Muscle of arm (tissue), 14 donors: ENCODE measurements around the gene ASB10. TPM values are rescaled to one million over a fixed set of nuclear protein-coding genes. Genes with fewer than 3 reads are reported as not detected.

Source experiments
- DNase-seq: peaks from one replicate; pipeline ENCODE4 v3.0.0-alpha.2; 2013
- long read RNA-seq, 11 donors: transcript quantifications; one replicate each; lab custom pipeline, GENCODE V29; 2026
- polyA plus RNA-seq, 12 donors: library from polyadenylated mRNA; unstranded; fragments of 120-200 nt; gene quantifications; one replicate each; pipeline ENCODE4 v1.2.1, GENCODE V29; 2013; ENCODE audit not compliant: insufficient read length in 12 of 12

The ASB10 gene
- 1 to 10 TPM in 10 of 12 donors, not detected in 2; 1.7 to 6.3 (median 3.3) TPM for polyA plus RNA-seq
- long read RNA-seq, donor 1 = 0 reads
- long read RNA-seq, donor 2, partial matches to known transcripts = 0 of 2 reads
- long read RNA-seq, donor 2, other reads (novel, unspliced or antisense) = 0 of 2 reads
- long read RNA-seq, donor 3 = 0 reads
- long read RNA-seq, donor 4 = 0 reads
- long read RNA-seq, donor 5, partial matches to known transcripts = 0 of 3 reads
- long read RNA-seq, donor 5, other reads (novel, unspliced or antisense) = 0 of 3 reads
- long read RNA-seq, donor 6 = 0 reads
- long read RNA-seq, donor 7, partial matches to known transcripts = 0 of 2 reads
- long read RNA-seq, donor 7, other reads (novel, unspliced or antisense) = 0 of 2 reads
- long read RNA-seq, donor 8, partial matches to known transcripts = 0 of 1 reads
- long read RNA-seq, donor 8, other reads (novel, unspliced or antisense) = 0 of 1 reads
- long read RNA-seq, donor 9, partial matches to known transcripts = 0 of 3 reads
- long read RNA-seq, donor 9, other reads (novel, unspliced or antisense) = 0 of 3 reads
- long read RNA-seq, donor 10, partial matches to known transcripts = 0 of 2 reads
- long read RNA-seq, donor 10, other reads (novel, unspliced or antisense) = 0 of 2 reads
- long read RNA-seq, donor 11 = 0 reads

GRCh38 chr7:151186640-151187408 is at the start of gene ASB10:
TSS of gene ASB10 (minus strand) at chr7:151187250. CDS start at chr7:151187130, 120 bp downstream.
- DNase-seq = no peak

- DNase-seq = no peak
Measured at GRCh38 chr7:151236406-151236805, 49.4 kb upstream of the ASB10 start.

- DNase-seq = no peak
Measured at GRCh38 chr7:151235091-151235787, 48.2 kb upstream of the ASB10 start.

GRCh38 chr7:151233804-151234203 is 46.8 kb upstream of the ASB10 start:
- no peak for DNase-seq

GRCh38 chr7:151232917-151233701 is 46.1 kb upstream of the ASB10 start:
- no peak for DNase-seq

- DNase-seq = peak; percentile 89
Measured at GRCh38 chr7:151232091-151232916, 45.3 kb upstream of the ASB10 start, which contains the start of gene CHPF2. TSS of gene CHPF2 (plus strand) at chr7:151232483. CDS start at chr7:151234012, 1,529 bp downstream.

- no peak for DNase-seq
Measured at GRCh38 chr7:151231080-151231479, 44.0 kb upstream of the ASB10 start.

- DNase-seq = no peak
Measured at GRCh38 chr7:151229249-151229648, 42.2 kb upstream of the ASB10 start.

GRCh38 chr7:151228024-151228866 is 41.2 kb upstream of the ASB10 start:
- no peak for DNase-seq

- peak; percentile 99 for DNase-seq
Measured at GRCh38 chr7:151226875-151227782, 40.1 kb upstream of the ASB10 start, which contains the start of gene ABCF2. TSS of gene ABCF2 (minus strand) at chr7:151227205. CDS start at chr7:151226458, 747 bp downstream.

- DNase-seq = no peak
Measured at GRCh38 chr7:151226560-151226874, 39.5 kb upstream of the ASB10 start.

GRCh38 chr7:151225948-151226510 is 39.0 kb upstream of the ASB10 start:
- no peak for DNase-seq

GRCh38 chr7:151223728-151224127 is 36.7 kb upstream of the ASB10 start:
- no peak for DNase-seq

- DNase-seq = no peak
Measured at GRCh38 chr7:151218170-151218569, 31.1 kb upstream of the ASB10 start.

- no peak for DNase-seq
Measured at GRCh38 chr7:151215396-151215795, 28.3 kb upstream of the ASB10 start.

GRCh38 chr7:151213826-151214225 is 26.8 kb upstream of the ASB10 start:
- no peak for DNase-seq

- DNase-seq = no peak
Measured at GRCh38 chr7:151212626-151213025, 25.6 kb upstream of the ASB10 start.
